Neuronal stem cell (in vitro differentiated cells): ENCODE data around the gene PREB.

Experiments used
- DNase-seq: peaks from one replicate; pipeline ENCODE4 v3.0.0-alpha.2; 2013; ENCODE audit warnings: low spot score
- H2AFZ ChIP-seq: one replicate; pipeline ENCODE4 v1.6.1; 2013; ENCODE audit warnings: mild to moderate bottlenecking, low read length, inconsistent platforms
- H2AK5ac ChIP-seq: 2 replicates; pipeline ENCODE4 v1.6.1; 2013; ENCODE audit warnings: low read depth, mild to moderate bottlenecking, inconsistent platforms, low read length, moderate library complexity, mixed read lengths
- H2BK120ac ChIP-seq: 2 replicates; pipeline ENCODE4 v1.6.1; 2013; ENCODE audit warnings: low read depth, mild to moderate bottlenecking, inconsistent platforms, low read length, moderate library complexity, mixed read lengths
- H2BK12ac ChIP-seq: one replicate; pipeline ENCODE4 v1.6.1; 2013; ENCODE audit warnings: low read length, inconsistent platforms
- H2BK15ac ChIP-seq: 2 replicates; pipeline ENCODE4 v1.6.1; 2013; ENCODE audit warnings: mild to moderate bottlenecking, low read length, inconsistent platforms, mixed read lengths
- H2BK5ac ChIP-seq: one replicate; pipeline ENCODE4 v1.6.1; 2013; ENCODE audit warnings: inconsistent platforms, mild to moderate bottlenecking, low read length, moderate library complexity
- H3K14ac ChIP-seq: one replicate; pipeline ENCODE4 v1.6.1; 2013; ENCODE audit warnings: low read length, inconsistent platforms
- H3K18ac ChIP-seq: 2 replicates; pipeline ENCODE4 v1.6.1; 2013; ENCODE audit warnings: low read length, inconsistent platforms
- H3K23ac ChIP-seq: 2 replicates; pipeline ENCODE4 v1.6.1; 2013; ENCODE audit warnings: low read depth, mild to moderate bottlenecking, mixed read lengths, low read length, inconsistent platforms; ENCODE audit not compliant: poor library complexity
- H3K27ac ChIP-seq: replicated peaks from 3 replicates; pipeline ENCODE4 v1.5.1; 2013; ENCODE audit warnings: low read length, inconsistent platforms
- H3K27me3 ChIP-seq, 3 experiments: 2 replicates each; pipeline ENCODE4 v1.6.1; 2013; ENCODE audit warnings: low read length in 3 of 3, mild to moderate bottlenecking in 2 of 3, inconsistent platforms in 1 of 3, low read depth in 1 of 3, mixed read lengths in 1 of 3, moderate library complexity in 1 of 3; ENCODE audit not compliant: control insufficient read depth in 3 of 3, insufficient read depth in 3 of 3
- H3K36me3 ChIP-seq, 2 donors: replicated peaks in 1 of 2; 2 replicates each; pipeline ENCODE4 v1.6.1; 2013; ENCODE audit warnings: low read length in 2 of 2; ENCODE audit not compliant: control insufficient read depth in 2 of 2, insufficient read depth in 2 of 2
- H3K4ac ChIP-seq: 2 replicates; pipeline ENCODE4 v1.6.1; 2013; ENCODE audit warnings: inconsistent platforms, mild to moderate bottlenecking, low read length, moderate library complexity
- H3K4me1 ChIP-seq, 2 donors: 1 replicate in 1 of 2; 2 replicates in 1 of 2; pipeline ENCODE4 v1.6.1; 2013; ENCODE audit warnings: low read length in 2 of 2, low read depth in 1 of 2; ENCODE audit not compliant: control insufficient read depth in 2 of 2, insufficient read depth in 1 of 2
- H3K4me2 ChIP-seq: one replicate; pipeline ENCODE4 v1.6.1; 2013; ENCODE audit warnings: mild to moderate bottlenecking, low read length, inconsistent platforms; ENCODE audit not compliant: insufficient read depth, poor library complexity, severe bottlenecking
- H3K4me3 ChIP-seq, 2 donors: 2 replicates each; pipeline ENCODE4 v1.5.1; 2013; ENCODE audit warnings: low read length in 2 of 2, mild to moderate bottlenecking in 2 of 2, inconsistent platforms in 1 of 2, moderate library complexity in 1 of 2
- H3K79me1 ChIP-seq: one replicate; pipeline ENCODE4 v1.6.1; 2013; ENCODE audit warnings: low read depth, mild to moderate bottlenecking, inconsistent platforms, low read length, moderate library complexity
- H3K9ac ChIP-seq: one replicate; pipeline ENCODE4 v1.6.1; 2013; ENCODE audit warnings: mild to moderate bottlenecking, low read depth, low read length, inconsistent platforms; ENCODE audit not compliant: poor library complexity
- H3K9me3 ChIP-seq, 2 donors: replicated peaks in 1 of 2; 2 replicates each; pipeline versions ENCODE3 to v1.6.1; 2013; ENCODE audit warnings: low read length in 2 of 2, mild to moderate bottlenecking in 2 of 2, inconsistent platforms in 1 of 2, low read depth in 1 of 2, mixed read lengths in 1 of 2, moderate library complexity in 1 of 2; ENCODE audit not compliant: control insufficient read depth in 2 of 2, insufficient read depth in 1 of 2
- H4K8ac ChIP-seq: one replicate; pipeline ENCODE4 v1.6.1; 2013; ENCODE audit warnings: low read depth, mild to moderate bottlenecking, inconsistent platforms, low read length, moderate library complexity
- H4K91ac ChIP-seq: one replicate; pipeline ENCODE4 v1.6.1; 2013; ENCODE audit warnings: low read length, low read depth, mild to moderate bottlenecking, inconsistent platforms; ENCODE audit not compliant: poor library complexity
- WGBS, 2 donors: extraction: QIAGEN DNeasy Blood & Tissue Kit; methylation state at CpG; one replicate each; pipeline ENCODE4 v1.1.7; 2013; ENCODE audit warnings: missing lambda C conversion rate in 2 of 2, mixed read lengths in 1 of 2; ENCODE audit not compliant: insufficient read length in 2 of 2, insufficient replicate concordance in 1 of 2; ENCODE audit errors: extremely low coverage in 2 of 2; 5-methylcytosine and 5-hydroxymethylcytosine counted together

The PREB gene

DNA sequence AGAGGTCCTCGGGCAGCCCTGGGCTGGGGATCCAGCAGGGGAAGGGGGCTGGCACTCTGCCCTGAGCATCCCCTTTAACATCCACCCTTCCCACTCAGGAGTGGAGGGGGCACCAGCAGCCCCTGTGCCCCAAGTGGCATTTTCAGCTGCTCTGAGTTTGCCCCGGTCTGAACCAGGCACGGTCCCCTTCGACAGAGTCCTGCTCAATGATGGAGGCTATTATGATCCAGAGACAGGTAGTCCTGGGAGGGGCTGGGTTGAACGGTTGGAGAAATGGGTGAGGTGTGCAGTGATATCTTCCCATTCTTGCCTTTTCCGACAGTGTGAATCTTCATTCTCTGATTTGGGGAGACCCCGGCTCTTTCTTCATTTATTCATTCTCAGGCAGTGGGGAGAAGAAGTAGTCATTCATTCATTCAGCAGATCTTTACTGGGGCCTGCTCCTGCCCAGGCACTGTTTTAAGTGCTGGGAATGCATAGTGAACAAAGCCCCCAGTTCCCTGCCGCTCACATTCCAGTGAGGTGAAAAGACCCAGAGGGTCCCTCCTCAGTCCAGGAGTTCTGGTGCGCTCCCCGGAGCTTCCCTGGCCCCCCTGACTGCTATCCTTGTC lies 49.3 kb downstream of the PREB start:
- Histone ChIP-seq H3K79me1 (no peaks in the 10 kb centered on the region), H2BK12ac (no peak overlapping the region), H2BK120ac (no peak overlapping the region), H2BK15ac (no peak overlapping the region), H3K9ac (peak overlapping the region; percentile 88), H3K14ac (no peak overlapping the region), H4K8ac (no peak overlapping the region), H3K9me3 (no peaks in the 10 kb centered on the region), H3K36me3 (no peaks in the 10 kb centered on the region), H3K27ac (no peak overlapping the region), H4K91ac (no peak overlapping the region), H3K4me3 (peak overlapping the region in 1 of 2 donors; percentile 74), H3K23ac (peak overlapping the region; percentile 89), H3K4me2 (peak overlapping the region; percentile 93), H2BK5ac (no peak overlapping the region), H3K27me3 (peaks cover 0 to 6% (median 6%) of the 10 kb centered on the region in 3 experiments), H3K4me1 (peaks cover 8 to 30% of the 10 kb centered on the region in 2 donors), H2AFZ (peak overlapping the region; percentile 95), H2AK5ac (no peak overlapping the region), H3K18ac (peak overlapping the region; percentile 56), H3K4ac (no peak overlapping the region)
- no peak for DNase-seq
- WGBS, 2 donors, result no CpG with 5 or more reads among the region's 10 CpGs

DNA sequence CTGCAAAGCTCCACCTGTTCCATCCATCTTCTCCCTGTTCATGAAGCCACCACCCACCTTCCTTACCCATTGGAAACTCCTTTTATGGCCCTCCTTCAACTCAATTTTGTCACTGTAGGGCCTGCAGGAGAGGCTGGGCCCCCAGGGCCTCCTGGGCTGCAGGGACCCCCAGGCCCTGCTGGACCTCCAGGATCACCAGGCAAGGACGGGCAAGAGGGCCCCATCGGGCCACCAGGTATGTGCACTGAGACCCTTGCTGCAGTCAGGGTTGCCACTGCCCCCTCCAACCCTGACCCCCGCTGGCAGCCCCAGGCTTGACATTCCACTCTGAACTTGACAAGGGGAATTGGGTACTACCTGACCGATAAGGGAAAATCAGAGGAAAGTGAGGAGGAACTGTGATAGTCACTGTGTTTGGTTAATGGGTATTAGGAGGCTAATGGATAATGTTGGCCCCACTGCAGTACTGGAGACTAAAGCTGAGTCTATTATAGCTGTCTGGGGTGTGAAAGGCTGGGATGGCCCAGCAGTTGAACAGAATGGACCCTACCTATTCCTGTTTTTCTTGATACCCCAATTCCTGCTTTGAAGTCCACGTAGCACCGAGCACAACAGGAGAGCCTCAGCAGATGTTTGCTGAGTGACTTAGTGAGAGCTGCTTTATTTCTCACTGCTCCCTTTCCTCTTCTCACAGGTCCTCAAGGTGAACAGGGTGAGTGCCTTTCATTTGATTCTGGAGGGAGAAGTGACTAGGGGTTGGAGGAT lies 50.0 kb downstream of the PREB start:
- no peaks in the 10 kb centered on the region for H3K36me3 ChIP-seq
- H3K27me3 ChIP-seq, result peaks cover 0 to 6% (median 6%) of the 10 kb centered on the region in 3 experiments
- no peak overlapping the region for H4K91ac ChIP-seq
- no peak overlapping the region for H3K4ac ChIP-seq
- H3K23ac ChIP-seq, result no peak overlapping the region
- H3K4me1 ChIP-seq, result peaks cover 8 to 33% of the 10 kb centered on the region in 2 donors
- no peak overlapping the region for H4K8ac ChIP-seq
- no peak for DNase-seq
- no peak overlapping the region for H2BK120ac ChIP-seq
- H3K9me3 ChIP-seq, result no peaks in the 10 kb centered on the region
- WGBS, 2 donors, result no CpG with 5 or more reads among the region's 6 CpGs
- peak overlapping the region; percentile 73 for H2AK5ac ChIP-seq
- H2AFZ ChIP-seq, result no peak overlapping the region
- no peak overlapping the region for H3K4me3 ChIP-seq
- H3K27ac ChIP-seq, result no peak overlapping the region
- H3K18ac ChIP-seq, result no peak overlapping the region
- peak overlapping the region; percentile 42 for H2BK15ac ChIP-seq
- H2BK12ac ChIP-seq, result no peak overlapping the region
- no peak overlapping the region for H3K9ac ChIP-seq
- H3K4me2 ChIP-seq, result no peak overlapping the region
- H3K79me1 ChIP-seq, result no peaks in the 10 kb centered on the region
- no peak overlapping the region for H2BK5ac ChIP-seq
- H3K14ac ChIP-seq, result no peak overlapping the region

DNA sequence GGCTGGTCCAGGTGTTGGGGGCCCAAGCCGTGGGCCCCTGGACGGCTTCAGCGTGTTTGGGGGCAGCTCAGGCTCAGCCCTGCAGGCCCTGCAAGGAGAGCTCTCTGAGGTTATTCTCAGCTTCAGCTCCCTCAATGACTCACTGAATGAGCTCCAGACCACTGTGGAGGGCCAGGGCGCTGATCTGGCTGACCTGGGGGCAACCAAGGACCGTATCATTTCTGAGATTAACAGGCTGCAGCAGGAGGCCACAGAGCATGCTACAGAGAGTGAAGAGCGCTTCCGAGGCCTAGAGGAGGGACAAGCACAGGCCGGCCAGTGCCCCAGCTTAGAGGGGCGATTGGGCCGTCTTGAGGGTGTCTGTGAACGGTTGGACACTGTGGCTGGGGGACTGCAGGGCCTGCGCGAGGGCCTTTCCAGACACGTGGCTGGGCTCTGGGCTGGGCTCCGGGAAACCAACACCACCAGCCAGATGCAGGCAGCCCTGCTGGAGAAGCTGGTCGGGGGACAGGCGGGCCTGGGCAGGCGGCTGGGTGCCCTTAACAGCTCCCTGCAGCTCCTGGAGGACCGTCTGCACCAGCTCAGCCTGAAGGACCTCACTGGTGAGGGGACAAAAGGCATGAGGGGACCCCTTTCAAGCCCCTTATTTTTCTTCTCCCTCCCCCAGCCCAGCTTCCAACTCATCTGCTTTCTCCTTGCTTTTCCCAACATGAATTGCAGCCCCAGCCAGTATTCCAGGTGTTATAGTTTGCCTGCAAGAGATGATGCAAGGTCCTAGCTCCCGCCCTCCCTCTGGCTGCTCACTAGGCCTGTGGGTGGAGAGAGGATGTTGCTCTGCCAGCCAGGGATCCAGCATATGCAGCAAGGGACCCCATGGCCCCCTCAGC lies 50.8 kb downstream of the PREB start:
- H3K9me3 ChIP-seq, result no peaks in the 10 kb centered on the region
- peak overlapping the region; percentile 42 for H2BK15ac ChIP-seq
- H2AK5ac ChIP-seq, result peak overlapping the region; percentile 92
- H2BK120ac ChIP-seq, result no peak overlapping the region
- H3K4ac ChIP-seq, result no peak overlapping the region
- H4K8ac ChIP-seq, result no peak overlapping the region
- H3K27me3 ChIP-seq, result peaks cover 0 to 6% (median 6%) of the 10 kb centered on the region in 3 experiments
- H3K4me3 ChIP-seq, result no peak overlapping the region
- WGBS, 2 donors, result no CpG with 5 or more reads among the region's 20 CpGs
- H4K91ac ChIP-seq, result no peak overlapping the region
- no peaks in the 10 kb centered on the region for H3K36me3 ChIP-seq
- H3K27ac ChIP-seq, result no peak overlapping the region
- no peaks in the 10 kb centered on the region for H3K79me1 ChIP-seq
- no peak overlapping the region for H2BK12ac ChIP-seq
- no peak overlapping the region for H3K18ac ChIP-seq
- H2AFZ ChIP-seq, result no peak overlapping the region
- H3K23ac ChIP-seq, result no peak overlapping the region
- peaks cover 13 to 35% of the 10 kb centered on the region in 2 donors for H3K4me1 ChIP-seq
- no peak for DNase-seq
- no peak overlapping the region for H3K9ac ChIP-seq
- H3K14ac ChIP-seq, result no peak overlapping the region
- H2BK5ac ChIP-seq, result no peak overlapping the region
- H3K4me2 ChIP-seq, result no peak overlapping the region
